Measurements from ENCODE around the gene PTPRO.

DNA sequence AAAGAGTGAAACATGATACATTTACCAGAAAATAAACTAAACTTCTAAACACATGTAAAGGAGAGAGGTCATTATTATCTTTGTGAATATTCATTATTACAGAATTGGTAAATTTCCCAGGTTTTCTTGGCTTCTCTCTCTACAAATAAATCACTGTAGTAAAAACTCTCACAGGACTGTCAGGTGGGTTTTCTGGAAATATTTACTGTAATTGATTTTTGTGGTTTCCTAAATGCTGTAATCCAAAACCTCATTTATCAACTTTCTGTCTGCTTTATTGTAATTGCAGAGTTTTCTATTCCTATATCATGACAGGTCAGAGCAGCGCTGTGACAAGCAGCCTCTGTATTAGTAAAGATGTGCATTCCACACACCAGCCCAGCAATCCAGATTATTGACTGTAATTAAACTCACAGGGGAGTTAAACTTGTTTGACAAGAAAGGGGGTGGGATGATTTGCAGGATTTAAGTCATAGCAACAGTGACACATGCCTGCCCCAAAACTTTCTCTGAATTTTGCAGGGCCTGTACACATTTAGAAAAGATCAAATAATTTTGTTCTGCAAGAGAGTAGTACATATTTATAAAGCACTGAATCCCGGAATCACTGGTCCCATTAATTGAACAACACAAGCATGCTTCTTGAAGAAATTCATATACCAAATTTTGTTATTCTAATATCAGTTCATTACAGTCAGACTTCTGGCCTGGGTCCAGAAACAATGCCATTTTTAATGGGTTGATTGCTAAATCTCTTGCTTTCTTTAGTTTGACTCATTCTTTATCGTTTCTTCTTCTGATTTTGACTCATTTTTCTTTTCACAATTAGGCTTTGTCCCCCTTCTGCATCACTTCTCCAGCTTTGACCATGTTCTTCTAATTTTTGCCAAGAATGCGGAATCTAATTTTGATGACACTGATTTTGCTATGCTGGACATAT, 42.2 kb downstream of the PTPRO start:
- TF ChIP-seq POLR2A (IDR thresholded peaks at IDR 0.05; ENCODE audit: low read depth) = no peak
- TF ChIP-seq, protein P1, sequence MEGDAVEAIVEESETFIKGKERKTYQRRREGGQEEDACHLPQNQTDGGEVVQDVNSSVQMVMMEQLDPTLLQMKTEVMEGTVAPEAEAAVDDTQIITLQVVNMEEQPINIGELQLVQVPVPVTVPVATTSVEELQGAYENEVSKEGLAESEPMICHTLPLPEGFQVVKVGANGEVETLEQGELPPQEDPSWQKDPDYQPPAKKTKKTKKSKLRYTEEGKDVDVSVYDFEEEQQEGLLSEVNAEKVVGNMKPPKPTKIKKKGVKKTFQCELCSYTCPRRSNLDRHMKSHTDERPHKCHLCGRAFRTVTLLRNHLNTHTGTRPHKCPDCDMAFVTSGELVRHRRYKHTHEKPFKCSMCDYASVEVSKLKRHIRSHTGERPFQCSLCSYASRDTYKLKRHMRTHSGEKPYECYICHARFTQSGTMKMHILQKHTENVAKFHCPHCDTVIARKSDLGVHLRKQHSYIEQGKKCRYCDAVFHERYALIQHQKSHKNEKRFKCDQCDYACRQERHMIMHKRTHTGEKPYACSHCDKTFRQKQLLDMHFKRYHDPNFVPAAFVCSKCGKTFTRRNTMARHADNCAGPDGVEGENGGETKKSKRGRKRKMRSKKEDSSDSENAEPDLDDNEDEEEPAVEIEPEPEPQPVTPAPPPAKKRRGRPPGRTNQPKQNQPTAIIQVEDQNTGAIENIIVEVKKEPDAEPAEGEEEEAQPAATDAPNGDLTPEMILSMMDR (IDR thresholded peaks at IDR 0.05) = no peak
- TF ChIP-seq POLR2AphosphoS5 (IDR thresholded peaks at IDR 0.05) = no peak
- TF ChIP-seq EP300 (IDR thresholded peaks at IDR 0.05) = no peak

Measured in esophagus muscularis mucosa (tissue), 4 donors.